H1 (cell line): ENCODE results near the gene GLS.

Experiments
- CBX8 ChIP-seq: fragments of 300-800, 300-1000 bp; sonication (generic); IDR thresholded peaks from 2 replicates; pipeline ENCODE4 v1.7.1; 2016; ENCODE audit warnings: low read depth, low read length, borderline replicate concordance
- CHD2 ChIP-seq: IDR thresholded peaks from 2 replicates; pipeline ENCODE4 v1.6.1; 2012; ENCODE audit warnings: low read length, improper control_type of control experiment
- CTCF ChIP-seq, 3 experiments: IDR thresholded peaks; 1 replicate in 2 of 3; 2 replicates in 1 of 3; pipeline versions ENCODE4 v1.5.1 to v1.6.1; 2011; ENCODE audit warnings: low read length in 3 of 3, mild to moderate bottlenecking in 3 of 3, inconsistent platforms in 2 of 3, low read depth in 1 of 3, moderate library complexity in 1 of 3; ENCODE audit not compliant: insufficient read depth in 1 of 3; ENCODE audit errors: control extremely low read depth in 1 of 3
- EP300 ChIP-seq, 2 experiments: IDR thresholded peaks; 1 replicate in 1 of 2; 2 replicates in 1 of 2; pipeline ENCODE4 v1.6.1; 2011 to 2012; ENCODE audit warnings: low read depth in 2 of 2, low read length in 2 of 2, mild to moderate bottlenecking in 2 of 2, borderline replicate concordance in 1 of 2, inconsistent platforms in 1 of 2, moderate library complexity in 1 of 2
- EZH2 ChIP-seq: fragments of 200-600 bp; sonication (generic); IDR thresholded peaks from 2 replicates; pipeline ENCODE4 v1.7.1; 2012; ENCODE audit warnings: low read depth, mild to moderate bottlenecking, moderate library complexity, low read length, inconsistent platforms; ENCODE audit not compliant: severe bottlenecking
- HDAC6 ChIP-seq: IDR thresholded peaks from one replicate; pipeline ENCODE4 v1.7.1; 2012; ENCODE audit warnings: low read depth, mild to moderate bottlenecking, inconsistent platforms, low read length, moderate library complexity
- POLR2A ChIP-seq, 2 experiments: IDR thresholded peaks; 1 replicate in 1 of 2; 2 replicates in 1 of 2; pipeline ENCODE4 v1.6.1; 2011; ENCODE audit warnings: low read depth in 2 of 2, low read length in 2 of 2, mild to moderate bottlenecking in 2 of 2; ENCODE audit errors: control extremely low read depth in 1 of 2
- POLR2AphosphoS5 ChIP-seq: IDR thresholded peaks from 2 replicates; pipeline ENCODE4 v1.6.1; 2011; ENCODE audit warnings: low read depth, low read length
- RAD21 ChIP-seq, 2 experiments: IDR thresholded peaks in 1 of 2; conservative IDR thresholded peaks in 1 of 2; 2 replicates each; pipeline ENCODE4 v1.6.1; 2011; ENCODE audit warnings: low read depth in 2 of 2, low read length in 2 of 2, improper control_type of control experiment in 1 of 2, inconsistent platforms in 1 of 2, mild to moderate bottlenecking in 1 of 2, moderate library complexity in 1 of 2
- RFX5 ChIP-seq: IDR thresholded peaks from 2 replicates; pipeline ENCODE4 v1.6.1; 2011; ENCODE audit warnings: low read depth, low read length, improper control_type of control experiment, borderline replicate concordance
- SUZ12 ChIP-seq: fragments of 200-600 bp; sonication (generic); IDR thresholded peaks from 2 replicates; pipeline ENCODE4 v1.6.1; 2012; ENCODE audit warnings: mild to moderate bottlenecking, inconsistent platforms, low read length, moderate library complexity, mixed read lengths
- TAF1 ChIP-seq: IDR thresholded peaks from 2 replicates; pipeline ENCODE4 v1.6.1; 2011; ENCODE audit warnings: mild to moderate bottlenecking, low read depth, low read length
- USF2 ChIP-seq: IDR thresholded peaks from 2 replicates; pipeline ENCODE4 v1.6.1; 2011; ENCODE audit warnings: low read length, improper control_type of control experiment
- ZNF274 ChIP-seq: IDR thresholded peaks from 2 replicates; pipeline ENCODE4 v1.7.0; 2012; ENCODE audit warnings: low read length, borderline replicate concordance; ENCODE audit errors: extremely low read depth

GRCh38 chr2:190968522-190968921, 87.9 kb downstream of the GLS start:
- TF ChIP-seq CTCF (IDR thresholded peaks at IDR 0.05; ENCODE audit: control extremely low read depth in 1 of 3, insufficient read depth in 1 of 3, low read depth in 1 of 3, low read length in 3 of 3) (no peak), POLR2A (IDR thresholded peaks at IDR 0.05; ENCODE audit: control extremely low read depth in 1 of 2, low read depth in 2 of 2, low read length in 2 of 2) (no peak), CBX8 (no peak), RAD21 (IDR thresholded peaks at IDR 0.05 in 1 of 2, conservative IDR thresholded peaks at IDR 0.05 in 1 of 2; ENCODE audit: low read depth in 2 of 2, low read length in 2 of 2) (no peak), TAF1 (no peak), EP300 (IDR thresholded peaks at IDR 0.05; ENCODE audit: borderline replicate concordance in 1 of 2, low read depth in 2 of 2, low read length in 2 of 2) (no peak), SUZ12 (no peak), POLR2AphosphoS5 (no peak), HDAC6 (no peak), ZNF274 (no peak), USF2 (no peak), CHD2 (no peak), RFX5 (no peak), EZH2 (no peak)
